ENCODE results near the gene CPXM1. TPM values are rescaled to one million over a fixed set of nuclear protein-coding genes. Genes with fewer than 3 reads are reported as not detected.

Gene CPXM1
- total and polyA plus RNA-seq, 4 donors: 0.08 to 5.5 (median 0.16) TPM

GRCh38 chr20:2812189-2812588 is 11.8 kb upstream of the CPXM1 start:
- Histone ChIP-seq H3K4me3 (ENCODE audit: low read depth in 1 of 3, low read length in 3 of 3) (no peak overlapping the region), H3K9ac (ENCODE audit: low read depth in 1 of 2, low read length in 2 of 2) (no peak overlapping the region), H3K9me3 (ENCODE audit: control insufficient read depth in 4 of 4, low read length in 3 of 4) (peaks cover 0 to 1% (median 0%) of the 10 kb centered on the region in 4 donors), H3K4me1 (ENCODE audit: control insufficient read depth in 4 of 4, insufficient read depth in 4 of 4, low read length in 3 of 4) (no peaks in the 10 kb centered on the region), H3K27me3 (ENCODE audit: control insufficient read depth in 4 of 4, insufficient read depth in 4 of 4, low read length in 3 of 4) (peaks cover 0 to 3% (median under 1%) of the 10 kb centered on the region in 4 donors), H3K27ac (ENCODE audit: low read depth in 1 of 2, low read length in 2 of 2) (no peak overlapping the region), H3K36me3 (ENCODE audit: control insufficient read depth in 4 of 4, insufficient read depth in 3 of 4, low read depth in 1 of 4, low read length in 3 of 4) (no peaks in the 10 kb centered on the region)
- 69% methylated on average over 3 of the region's 3 CpGs for WGBS
- DNase-seq (ENCODE audit: low spot score): no peak
- TF ChIP-seq YY1 (IDR thresholded peaks at IDR 0.05) (no peak), CTCF (IDR thresholded peaks at IDR 0.05; ENCODE audit: low read depth, low read length, missing input control) (no peak), JUND (IDR thresholded peaks at IDR 0.05) (no peak), ZBTB33 (IDR thresholded peaks at IDR 0.05) (no peak), SP1 (IDR thresholded peaks at IDR 0.05) (no peak), RAD21 (IDR thresholded peaks at IDR 0.05) (no peak), GABPA (IDR thresholded peaks at IDR 0.05 in 1 of 2, conservative IDR thresholded peaks at IDR 0.05 in 1 of 2) (no peak), HNF4G (IDR thresholded peaks at IDR 0.05) (no peak), ATF3 (IDR thresholded peaks at IDR 0.05) (no peak), EGR1 (IDR thresholded peaks at IDR 0.05; ENCODE audit: low read depth in 2 of 2) (no peak), FOXA1 (IDR thresholded peaks at IDR 0.05) (no peak), NR2F2 (IDR thresholded peaks at IDR 0.05) (no peak), HNF4A (conservative IDR thresholded peaks at IDR 0.05) (no peak), REST (IDR thresholded peaks at IDR 0.05) (no peak), TAF1 (conservative IDR thresholded peaks at IDR 0.05) (no peak)

GRCh38 chr20:2809690-2810089 is 9.3 kb upstream of the CPXM1 start:
- no peak for DNase-seq (ENCODE audit: low spot score)
- H3K27me3 ChIP-seq (ENCODE audit: control insufficient read depth in 4 of 4, insufficient read depth in 4 of 4, low read length in 3 of 4): peaks cover 0 to 7% (median 4%) of the 10 kb centered on the region in 4 donors
- H3K9me3 ChIP-seq (ENCODE audit: control insufficient read depth in 4 of 4, low read length in 3 of 4): peaks cover 0 to 1% (median 0%) of the 10 kb centered on the region in 4 donors
- WGBS: 93% methylated on average over 10 of the region's 10 CpGs
- no peak overlapping the region for H3K27ac ChIP-seq (ENCODE audit: low read depth in 1 of 2, low read length in 2 of 2)
- no peaks in the 10 kb centered on the region for H3K36me3 ChIP-seq (ENCODE audit: control insufficient read depth in 4 of 4, insufficient read depth in 3 of 4, low read depth in 1 of 4, low read length in 3 of 4)
- H3K9ac ChIP-seq (ENCODE audit: low read depth in 1 of 2, low read length in 2 of 2): no peak overlapping the region
- H3K4me3 ChIP-seq (ENCODE audit: low read depth in 1 of 3, low read length in 3 of 3): no peak overlapping the region
- H3K4me1 ChIP-seq (ENCODE audit: control insufficient read depth in 4 of 4, insufficient read depth in 4 of 4, low read length in 3 of 4): peaks cover 0 to 7% (median 5%) of the 10 kb centered on the region in 4 donors
- TF ChIP-seq HNF4A (conservative IDR thresholded peaks at IDR 0.05) (no peak), RXRA (IDR thresholded peaks at IDR 0.05) (no peak), ATF3 (IDR thresholded peaks at IDR 0.05) (no peak), EGR1 (IDR thresholded peaks at IDR 0.05; ENCODE audit: low read depth in 2 of 2) (no peak), YY1 (IDR thresholded peaks at IDR 0.05) (no peak), MAX (IDR thresholded peaks at IDR 0.05) (no peak), TAF1 (conservative IDR thresholded peaks at IDR 0.05) (no peak), GABPA (IDR thresholded peaks at IDR 0.05 in 1 of 2, conservative IDR thresholded peaks at IDR 0.05 in 1 of 2) (no peak), CTCF (IDR thresholded peaks at IDR 0.05; ENCODE audit: low read depth, low read length, missing input control) (no peak), REST (IDR thresholded peaks at IDR 0.05) (no peak), HNF4G (IDR thresholded peaks at IDR 0.05) (no peak), FOXA1 (IDR thresholded peaks at IDR 0.05) (no peak)

Data from liver (tissue), 9 donors.